RWPE2 (cell line): ENCODE data around the gene KCNK16.

Experiments used
- ATAC-seq: fragments of 200-7000 bp; cut with Tn5 transposase; 3 replicates; pipeline ENCODE4 v1.9.1; 2021; ENCODE audit warnings: low read depth
- DNase-seq: peaks from one replicate; pipeline ENCODE4 v3.0.0-alpha.2; 2020; ENCODE audit warnings: low spot score
- H3K27ac ChIP-seq: fragments of 450-650 bp; 2 replicates; pipeline ENCODE4 v1.5.1; 2017; ENCODE audit warnings: mild to moderate bottlenecking; ENCODE audit not compliant: poor library complexity, severe bottlenecking
- H3K27me3 ChIP-seq: fragments of 250-450 bp; sonication (Bioruptor Pico); 2 replicates; pipeline ENCODE4 v1.5.1; 2021; ENCODE audit warnings: mild to moderate bottlenecking, moderate library complexity; ENCODE audit not compliant: insufficient read depth, poor library complexity, severe bottlenecking
- H3K36me3 ChIP-seq: fragments of 250-450 bp; sonication (Bioruptor Pico); 2 replicates; pipeline ENCODE4 v1.5.1; 2020; ENCODE audit warnings: low read depth, mild to moderate bottlenecking, moderate library complexity
- H3K4me1 ChIP-seq: fragments of 250-450 bp; sonication (Bioruptor Pico); 2 replicates; pipeline ENCODE4 v1.5.1; 2021; ENCODE audit warnings: mild to moderate bottlenecking, moderate library complexity; ENCODE audit not compliant: insufficient read depth, poor library complexity, severe bottlenecking
- H3K4me3 ChIP-seq: fragments of 250-450 bp; sonication (Bioruptor Pico); 2 replicates; pipeline ENCODE4 v1.5.1; 2021; ENCODE audit warnings: mild to moderate bottlenecking, moderate library complexity; ENCODE audit not compliant: severe bottlenecking
- H3K9me3 ChIP-seq: fragments of 250-450 bp; sonication (Bioruptor Pico); 2 replicates; pipeline ENCODE4 v1.5.1; 2021; ENCODE audit warnings: mild to moderate bottlenecking, moderate library complexity; ENCODE audit not compliant: severe bottlenecking
- CTCF ChIP-seq: fragments of 450-650 bp; IDR thresholded peaks from one replicate; pipeline ENCODE4 v1.5.1; 2017; ENCODE audit warnings: mild to moderate bottlenecking, moderate library complexity; ENCODE audit not compliant: poor library complexity, severe bottlenecking

The KCNK16 gene

GRCh38 chr6:39268171-39268570 lies 54.3 kb downstream of the KCNK16 start:
- Histone ChIP-seq H3K27me3 (no peaks in the 10 kb centered on the region), H3K27ac (no peak overlapping the region), H3K4me3 (no peak overlapping the region), H3K4me1 (no peaks in the 10 kb centered on the region), H3K9me3 (no peaks in the 10 kb centered on the region), H3K36me3 (no peaks in the 10 kb centered on the region)
- ATAC-seq, result no peak
- DNase-seq, result no peak
- no peak for TF ChIP-seq CTCF

GRCh38 chr6:39266782-39267355 lies 55.6 kb downstream of the KCNK16 start:
- DNase-seq, result no peak
- TF ChIP-seq CTCF, result no peak
- no peak overlapping the region for H3K4me3 ChIP-seq
- no peak overlapping the region for H3K27ac ChIP-seq
- no peaks in the 10 kb centered on the region for H3K36me3 ChIP-seq
- no peaks in the 10 kb centered on the region for H3K9me3 ChIP-seq
- no peaks in the 10 kb centered on the region for H3K27me3 ChIP-seq
- no peak for ATAC-seq
- H3K4me1 ChIP-seq, result no peaks in the 10 kb centered on the region

GRCh38 chr6:39266375-39266774 lies 56.1 kb downstream of the KCNK16 start:
- ATAC-seq (no peak), DNase-seq (no peak)
- TF ChIP-seq CTCF, result no peak

More at GRCh38 chr6:39266375-39266774, 56.1 kb downstream of the KCNK16 start:
- Histone ChIP-seq H3K27ac (no peak overlapping the region), H3K4me3 (no peak overlapping the region), H3K4me1 (no peaks in the 10 kb centered on the region), H3K27me3 (no peaks in the 10 kb centered on the region), H3K9me3 (no peaks in the 10 kb centered on the region), H3K36me3 (no peaks in the 10 kb centered on the region)
